ENCODE data around the gene ZNF700.

DNA sequence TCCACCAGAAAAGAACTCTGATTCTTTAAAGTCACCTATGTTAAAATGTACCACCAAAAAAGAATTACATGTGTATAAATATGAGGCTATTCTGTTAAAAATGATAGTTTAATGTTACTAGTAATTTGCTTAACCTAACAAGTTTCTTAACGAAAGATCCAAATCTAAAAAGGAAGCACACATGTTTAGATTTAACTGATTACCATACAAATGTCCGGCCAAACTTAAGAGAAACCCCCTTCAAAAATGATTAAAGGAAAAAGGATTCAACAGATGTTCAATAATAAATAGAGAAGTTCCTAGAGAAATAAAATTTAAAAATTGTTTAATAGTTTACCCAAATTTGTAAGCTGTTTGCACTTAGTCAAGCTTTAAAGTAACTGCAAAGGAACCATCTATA, 42.3 kb upstream of the ZNF700 start:
- TF ChIP-seq, protein P1, sequence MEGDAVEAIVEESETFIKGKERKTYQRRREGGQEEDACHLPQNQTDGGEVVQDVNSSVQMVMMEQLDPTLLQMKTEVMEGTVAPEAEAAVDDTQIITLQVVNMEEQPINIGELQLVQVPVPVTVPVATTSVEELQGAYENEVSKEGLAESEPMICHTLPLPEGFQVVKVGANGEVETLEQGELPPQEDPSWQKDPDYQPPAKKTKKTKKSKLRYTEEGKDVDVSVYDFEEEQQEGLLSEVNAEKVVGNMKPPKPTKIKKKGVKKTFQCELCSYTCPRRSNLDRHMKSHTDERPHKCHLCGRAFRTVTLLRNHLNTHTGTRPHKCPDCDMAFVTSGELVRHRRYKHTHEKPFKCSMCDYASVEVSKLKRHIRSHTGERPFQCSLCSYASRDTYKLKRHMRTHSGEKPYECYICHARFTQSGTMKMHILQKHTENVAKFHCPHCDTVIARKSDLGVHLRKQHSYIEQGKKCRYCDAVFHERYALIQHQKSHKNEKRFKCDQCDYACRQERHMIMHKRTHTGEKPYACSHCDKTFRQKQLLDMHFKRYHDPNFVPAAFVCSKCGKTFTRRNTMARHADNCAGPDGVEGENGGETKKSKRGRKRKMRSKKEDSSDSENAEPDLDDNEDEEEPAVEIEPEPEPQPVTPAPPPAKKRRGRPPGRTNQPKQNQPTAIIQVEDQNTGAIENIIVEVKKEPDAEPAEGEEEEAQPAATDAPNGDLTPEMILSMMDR (IDR thresholded peaks at IDR 0.05): no peak
- TF ChIP-seq POLR2A (IDR thresholded peaks at IDR 0.05): no peak
